ENCODE measurements around the gene GRK1. TPM values are rescaled to one million over a fixed set of nuclear protein-coding genes. Genes with fewer than 3 reads are reported as not detected.

The GRK1 gene
- total and polyA plus RNA-seq, 2 experiments from 2014 or later, result 0.17 TPM; not detected in 1

- Histone ChIP-seq H3K4me2 (no peak overlapping the region), H3K27ac (no peak overlapping the region), H2AFZ (no peak overlapping the region), H3K36me3 (replicated peaks; ENCODE audit: insufficient read depth, low read depth) (no peaks in the 10 kb centered on the region), H3K9me3 (ENCODE audit: low read depth) (no peaks in the 10 kb centered on the region), H4K20me1 (ENCODE audit: insufficient read depth, poor library complexity, severe bottlenecking) (no peaks in the 10 kb centered on the region), H3K4me3 (no peak overlapping the region), H3K4me1 (ENCODE audit: insufficient read depth) (no peaks in the 10 kb centered on the region), H3K27me3 (no peaks in the 10 kb centered on the region), H3K79me2 (peaks cover 14% of the 10 kb centered on the region), H3K9me2 (replicated peaks; ENCODE audit: insufficient read depth) (no peaks in the 10 kb centered on the region)
- no peak for TF ChIP-seq CTCF (IDR thresholded peaks at IDR 0.05; ENCODE audit: poor library complexity)
- no peak for TF ChIP-seq EZH2phosphoT487 (IDR thresholded peaks at IDR 0.05; ENCODE audit: low read depth, severe bottlenecking, unreplicated experiment)
- TF ChIP-seq EZH2 (IDR thresholded peaks at IDR 0.05; ENCODE audit: borderline replicate concordance), result no peak
- DNase-seq (ENCODE audit: low spot score), result no peak
- WGBS (ENCODE audit: low lambda C conversion rate, missing lambda C conversion rate), result 78% methylated on average over 21 of the region's 24 CpGs
Observed at GRCh38 chr13:113625965-113626721, 40.9 kb upstream of the GRK1 start.

GRCh38 chr13:113627136-113627535 is 39.9 kb upstream of the GRK1 start:
- H3K4me1 ChIP-seq (ENCODE audit: insufficient read depth), result no peaks in the 10 kb centered on the region
- H4K20me1 ChIP-seq (ENCODE audit: insufficient read depth, poor library complexity, severe bottlenecking), result no peaks in the 10 kb centered on the region
- no peaks in the 10 kb centered on the region for H3K9me3 ChIP-seq (ENCODE audit: low read depth)
- TF ChIP-seq EZH2 (IDR thresholded peaks at IDR 0.05; ENCODE audit: borderline replicate concordance) (no peak), EZH2phosphoT487 (IDR thresholded peaks at IDR 0.05; ENCODE audit: low read depth, severe bottlenecking, unreplicated experiment) (no peak), CTCF (IDR thresholded peaks at IDR 0.05; ENCODE audit: poor library complexity) (no peak)
- H3K27me3 ChIP-seq, result no peaks in the 10 kb centered on the region
- no peaks in the 10 kb centered on the region for H3K9me2 ChIP-seq (replicated peaks; ENCODE audit: insufficient read depth)
- no peak overlapping the region for H3K27ac ChIP-seq
- no peak overlapping the region for H3K4me3 ChIP-seq
- no peak for DNase-seq (ENCODE audit: low spot score)
- H3K36me3 ChIP-seq (replicated peaks; ENCODE audit: insufficient read depth, low read depth), result no peaks in the 10 kb centered on the region
- H3K79me2 ChIP-seq, result peaks cover 12% of the 10 kb centered on the region
- 94% methylated on average over 16 of the region's 16 CpGs for WGBS (ENCODE audit: low lambda C conversion rate, missing lambda C conversion rate)
- H2AFZ ChIP-seq, result no peak overlapping the region
- H3K4me2 ChIP-seq, result no peak overlapping the region

- Histone ChIP-seq H3K79me2 (peaks cover 12% of the 10 kb centered on the region), H3K9me3 (ENCODE audit: low read depth) (no peaks in the 10 kb centered on the region), H3K27ac (no peak overlapping the region), H3K9me2 (replicated peaks; ENCODE audit: insufficient read depth) (no peaks in the 10 kb centered on the region), H2AFZ (no peak overlapping the region), H3K4me2 (no peak overlapping the region), H3K27me3 (no peaks in the 10 kb centered on the region), H3K36me3 (replicated peaks; ENCODE audit: insufficient read depth, low read depth) (no peaks in the 10 kb centered on the region), H4K20me1 (ENCODE audit: insufficient read depth, poor library complexity, severe bottlenecking) (no peaks in the 10 kb centered on the region), H3K4me3 (no peak overlapping the region), H3K4me1 (ENCODE audit: insufficient read depth) (no peaks in the 10 kb centered on the region)
- TF ChIP-seq CTCF (IDR thresholded peaks at IDR 0.05; ENCODE audit: poor library complexity) (no peak), EZH2 (IDR thresholded peaks at IDR 0.05; ENCODE audit: borderline replicate concordance) (no peak)
- no peak for DNase-seq (ENCODE audit: low spot score)
- 95% methylated on average over 30 of the region's 30 CpGs for WGBS (ENCODE audit: low lambda C conversion rate, missing lambda C conversion rate)
Observed at GRCh38 chr13:113628291-113629270, 38.4 kb upstream of the GRK1 start.

All from hepatocyte (in vitro differentiated cells).